ENCODE data around the gene TGFBR3. TPM values are rescaled to one million over a fixed set of nuclear protein-coding genes. Genes with fewer than 3 reads are reported as not detected.

The TGFBR3 gene
- total and polyA plus RNA-seq, 2 of the 13 experiments (the other 11 are each of a cell fraction or from before 2014, with no cell fraction given) = 76.5 to 195 TPM

DNA sequence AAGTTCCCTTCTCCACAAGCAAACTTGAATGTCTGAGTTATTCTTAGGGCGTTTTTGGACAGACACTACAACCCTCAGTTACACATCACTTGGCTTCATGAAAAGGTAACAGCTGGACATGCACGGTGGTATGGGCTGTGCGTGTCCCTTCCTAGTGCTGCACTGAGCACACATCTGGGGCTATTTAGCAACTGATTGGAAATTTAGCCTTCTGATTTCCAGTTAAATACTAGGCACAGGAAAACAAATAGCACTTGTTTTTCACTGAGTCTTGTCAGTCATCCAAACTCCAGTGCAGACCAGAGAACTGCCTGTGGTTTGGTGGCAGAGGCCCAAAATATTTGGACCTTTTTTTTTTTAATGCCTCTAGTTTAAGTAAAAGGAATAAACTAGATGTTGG, 134.7 kb downstream of the TGFBR3 start:
- DNase-seq (ENCODE audit: low spot score) = no peak
- ATAC-seq = no peak
- Histone ChIP-seq H4K20me1 (ENCODE audit: insufficient read depth, low read length) (peaks cover 12% of the 10 kb centered on the region; the same call in 1 of the 2 replicates), H3K9me3 (ENCODE audit: low read length) (no peaks in the 10 kb centered on the region), H3K9ac (ENCODE audit: insufficient read depth, low read depth, low read length) (no peak overlapping the region), H3K4me2 (ENCODE audit: low read depth, low read length) (no peak overlapping the region), H3K27ac (ENCODE audit: extremely low read length, insufficient read depth, low read length) (no peak overlapping the region), H3K79me2 (ENCODE audit: insufficient read depth, low read length) (peaks cover 58% of the 10 kb centered on the region), H3K4me1 (ENCODE audit: insufficient read depth, low read length) (peaks cover 67% of the 10 kb centered on the region), H3K4me3 (replicated peaks in 1 of 3; ENCODE audit: insufficient read depth in 1 of 3, low read depth in 2 of 3, low read length in 3 of 3) (no peak overlapping the region), H3K27me3 (ENCODE audit: control insufficient read depth in 1 of 2, insufficient read depth in 2 of 2, low read length in 2 of 2) (no peaks in the 10 kb centered on the region), H3K36me3 (replicated peaks in 1 of 2; ENCODE audit: control insufficient read depth in 1 of 2, insufficient read depth in 2 of 2, low read length in 2 of 2) (peaks cover 27 to 75% of the 10 kb centered on the region in 2 experiments), H2AFZ (ENCODE audit: low read length) (no peak overlapping the region)
- intact Hi-C loops (cut with micrococcal nuclease; ENCODE audit: unreplicated experiment) = no loop called here
- FAIRE-seq = no peak
- CTCF ChIA-PET (ENCODE audit: low intra/inter-chr PET ratio, low total read pairs) = no interaction called here
- no TSS peak for BruUV-seq (replicated peaks)
- POLR2A ChIA-PET = no interaction called here
- TF ChIP-seq ELF1 (CRISPR knock-in tag; IDR thresholded peaks at IDR 0.05) (no peak), RBM22 (optimal IDR thresholded peaks at IDR 0.05; ENCODE audit: low read length) (peak; percentile 92)
- in situ Hi-C loops (cut with HindIII; ENCODE audit: extremely low pct_ligation_motif_present, low pct_unique_long_range_greater_than_20kb) = no loop called here
- WGBS (ENCODE audit: low lambda C conversion rate) = 96% methylated on average over 3 of the region's 3 CpGs

GRCh38 chr1:91750398-91750996, 135.5 kb downstream of the TGFBR3 start:
- ATAC-seq (no peak), FAIRE-seq (no peak), DNase-seq (ENCODE audit: low spot score) (no peak)
- Histone ChIP-seq H3K9ac (ENCODE audit: insufficient read depth, low read depth, low read length) (no peak overlapping the region), H3K4me1 (ENCODE audit: insufficient read depth, low read length) (peaks cover 75% of the 10 kb centered on the region), H3K4me3 (replicated peaks in 1 of 3; ENCODE audit: insufficient read depth in 1 of 3, low read depth in 2 of 3, low read length in 3 of 3) (no peak overlapping the region), H3K36me3 (replicated peaks in 1 of 2; ENCODE audit: control insufficient read depth in 1 of 2, insufficient read depth in 2 of 2, low read length in 2 of 2) (peaks cover 24 to 67% of the 10 kb centered on the region in 2 experiments), H3K9me3 (ENCODE audit: low read length) (no peaks in the 10 kb centered on the region), H3K4me2 (ENCODE audit: low read depth, low read length) (no peak overlapping the region), H3K27me3 (ENCODE audit: control insufficient read depth in 1 of 2, insufficient read depth in 2 of 2, low read length in 2 of 2) (no peaks in the 10 kb centered on the region), H3K79me2 (ENCODE audit: insufficient read depth, low read length) (peaks cover 64% of the 10 kb centered on the region), H4K20me1 (ENCODE audit: insufficient read depth, low read length) (peaks cover 20% of the 10 kb centered on the region), H3K27ac (ENCODE audit: extremely low read length, insufficient read depth, low read length) (no peak overlapping the region), H2AFZ (ENCODE audit: low read length) (no peak overlapping the region)
- POLR2A ChIA-PET = no interaction called here
- intact Hi-C loops (cut with micrococcal nuclease; ENCODE audit: unreplicated experiment) = no loop called here
- in situ Hi-C loops (cut with HindIII; ENCODE audit: extremely low pct_ligation_motif_present, low pct_unique_long_range_greater_than_20kb) = no loop called here
- BruUV-seq (replicated peaks) = no TSS peak
- WGBS (ENCODE audit: low lambda C conversion rate) = 88% methylated on average over 4 of the region's 4 CpGs
- CTCF ChIA-PET (ENCODE audit: low intra/inter-chr PET ratio, low total read pairs) = no interaction called here
- TF ChIP-seq ZNF350 (CRISPR knock-in tag; IDR thresholded peaks at IDR 0.05; ENCODE audit: borderline replicate concordance, low read depth) (no peak), ZFYVE20 (CRISPR knock-in tag; IDR thresholded peaks at IDR 0.05; ENCODE audit: borderline replicate concordance, low read depth) (no peak), FUBP1 (CRISPR knock-in tag; IDR thresholded peaks at IDR 0.05; ENCODE audit: borderline replicate concordance) (no peak), THYN1 (CRISPR knock-in tag; IDR thresholded peaks at IDR 0.05; ENCODE audit: borderline replicate concordance, low read depth) (no peak), KMT2B (CRISPR knock-in tag; IDR thresholded peaks at IDR 0.05) (no peak), ZGPAT (CRISPR knock-in tag; IDR thresholded peaks at IDR 0.05) (no peak), TCF7L2 (IDR thresholded peaks at IDR 0.05; ENCODE audit: low read depth, low read length) (no peak)
- TF ChIP-seq, protein P1, sequence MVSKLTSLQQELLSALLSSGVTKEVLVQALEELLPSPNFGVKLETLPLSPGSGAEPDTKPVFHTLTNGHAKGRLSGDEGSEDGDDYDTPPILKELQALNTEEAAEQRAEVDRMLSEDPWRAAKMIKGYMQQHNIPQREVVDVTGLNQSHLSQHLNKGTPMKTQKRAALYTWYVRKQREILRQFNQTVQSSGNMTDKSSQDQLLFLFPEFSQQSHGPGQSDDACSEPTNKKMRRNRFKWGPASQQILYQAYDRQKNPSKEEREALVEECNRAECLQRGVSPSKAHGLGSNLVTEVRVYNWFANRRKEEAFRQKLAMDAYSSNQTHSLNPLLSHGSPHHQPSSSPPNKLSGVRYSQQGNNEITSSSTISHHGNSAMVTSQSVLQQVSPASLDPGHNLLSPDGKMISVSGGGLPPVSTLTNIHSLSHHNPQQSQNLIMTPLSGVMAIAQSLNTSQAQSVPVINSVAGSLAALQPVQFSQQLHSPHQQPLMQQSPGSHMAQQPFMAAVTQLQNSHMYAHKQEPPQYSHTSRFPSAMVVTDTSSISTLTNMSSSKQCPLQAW (CRISPR knock-in tag; IDR thresholded peaks at IDR 0.05) = no peak
